Mammary epithelial cell (primary cell): Measurements from ENCODE around the gene OR2A1.
"Not testable (repeated sequence)": the region's sequence is repeated elsewhere in the genome, so short reads cannot be mapped to it uniquely, and the experiment has no call there.

Experiments used
- CTCF ChIP-seq, 2 donors: IDR thresholded peaks in 1 of 2; conservative IDR thresholded peaks in 1 of 2; 2 replicates each; pipeline ENCODE4 v1.5.1; 2011 to 2012; ENCODE audit warnings: inconsistent platforms in 2 of 2, low read length in 2 of 2, mild to moderate bottlenecking in 2 of 2, control low read depth in 1 of 2, low read depth in 1 of 2; ENCODE audit not compliant: insufficient read depth in 1 of 2; ENCODE audit errors: extremely low read depth in 1 of 2
- EZH2 ChIP-seq: IDR thresholded peaks from 2 replicates; pipeline ENCODE4 v1.6.1; 2012; ENCODE audit warnings: low read length, inconsistent platforms, borderline replicate concordance

- TF ChIP-seq CTCF (conservative IDR thresholded peaks at IDR 0.05 in 1 of 2, IDR thresholded peaks at IDR 0.05 in 1 of 2; ENCODE audit: extremely low read depth in 1 of 2, insufficient read depth in 1 of 2, low read depth in 1 of 2, low read length in 2 of 2); EZH2: not testable (repeated sequence)
Measured at GRCh38 chr7:144282490-144282889, 29.7 kb upstream of the OR2A1 start.
